DND-41 (cell line): ENCODE results near the gene C3orf18.

Experiments used
- ATAC-seq: fragments of 200-7000 bp; cut with Tn5 transposase; 3 replicates; pipeline ENCODE4 v1.9.1; 2021; ENCODE audit warnings: low read depth; ENCODE audit not compliant: insufficient read depth
- DNase-seq: peaks from one replicate; pipeline ENCODE4 v3.0.0-alpha.2; 2020
- H2AFZ ChIP-seq: 2 replicates; pipeline ENCODE4 v1.6.0; 2012; ENCODE audit warnings: low read depth, low read length
- H3K27ac ChIP-seq: 2 replicates; pipeline ENCODE4 v1.5.1; 2012; ENCODE audit warnings: low read length, inconsistent platforms
- H3K27me3 ChIP-seq: fragments of 200-600 bp; sonication (generic); 2 replicates; pipeline ENCODE4 v1.6.0; 2012; ENCODE audit warnings: low read length, mild to moderate bottlenecking, inconsistent platforms; ENCODE audit not compliant: insufficient read depth, poor library complexity
- H3K36me3 ChIP-seq: 2 replicates; pipeline ENCODE4 v1.5.1; 2012; ENCODE audit warnings: low read length, inconsistent platforms; ENCODE audit not compliant: insufficient read depth
- H3K4me1 ChIP-seq: 2 replicates; pipeline ENCODE4 v1.5.1; 2012; ENCODE audit warnings: mild to moderate bottlenecking, low read length; ENCODE audit not compliant: insufficient read depth
- H3K4me2 ChIP-seq: 2 replicates; pipeline ENCODE4 v1.6.0; 2012; ENCODE audit warnings: mild to moderate bottlenecking, moderate library complexity, low read length, inconsistent platforms; ENCODE audit not compliant: insufficient read depth
- H3K4me3 ChIP-seq, 2 experiments: fragments of 200-600 bp in 1 of 2; shearing (Covaris generic) in 1 of 2; 2 replicates each; pipeline ENCODE4 v1.5.1; 2012 to 2016; ENCODE audit warnings: inconsistent platforms in 2 of 2, low read length in 2 of 2, mild to moderate bottlenecking in 2 of 2, low read depth in 1 of 2, moderate library complexity in 1 of 2
- H3K79me2 ChIP-seq: 2 replicates; pipeline ENCODE4 v1.6.0; 2012; ENCODE audit warnings: low read length, inconsistent platforms; ENCODE audit not compliant: insufficient read depth
- H3K9ac ChIP-seq: 2 replicates; pipeline ENCODE4 v1.6.0; 2012; ENCODE audit warnings: low read depth, mild to moderate bottlenecking, inconsistent platforms, low read length, moderate library complexity
- H3K9me3 ChIP-seq: 2 replicates; pipeline ENCODE4 v1.5.1; 2012; ENCODE audit warnings: low read length, moderate library complexity, mild to moderate bottlenecking, inconsistent platforms; ENCODE audit not compliant: insufficient read depth, severe bottlenecking
- H4K20me1 ChIP-seq: 2 replicates; pipeline ENCODE4 v1.6.0; 2012; ENCODE audit warnings: low read length; ENCODE audit not compliant: insufficient read depth
- EZH2 ChIP-seq: IDR thresholded peaks from 3 replicates; pipeline ENCODE4 v1.6.1; 2012; ENCODE audit warnings: borderline replicate concordance, low read depth, mild to moderate bottlenecking, moderate library complexity, low read length, inconsistent platforms; ENCODE audit not compliant: severe bottlenecking
- TF ChIP-seq, protein P1 (sequence below): IDR thresholded peaks from 2 replicates; pipeline ENCODE4 v1.5.1; 2012; ENCODE audit warnings: borderline replicate concordance, low read length, moderate library complexity, mild to moderate bottlenecking; ENCODE audit not compliant: poor library complexity, severe bottlenecking; ENCODE audit errors: extremely low read depth

Gene C3orf18

DNA sequence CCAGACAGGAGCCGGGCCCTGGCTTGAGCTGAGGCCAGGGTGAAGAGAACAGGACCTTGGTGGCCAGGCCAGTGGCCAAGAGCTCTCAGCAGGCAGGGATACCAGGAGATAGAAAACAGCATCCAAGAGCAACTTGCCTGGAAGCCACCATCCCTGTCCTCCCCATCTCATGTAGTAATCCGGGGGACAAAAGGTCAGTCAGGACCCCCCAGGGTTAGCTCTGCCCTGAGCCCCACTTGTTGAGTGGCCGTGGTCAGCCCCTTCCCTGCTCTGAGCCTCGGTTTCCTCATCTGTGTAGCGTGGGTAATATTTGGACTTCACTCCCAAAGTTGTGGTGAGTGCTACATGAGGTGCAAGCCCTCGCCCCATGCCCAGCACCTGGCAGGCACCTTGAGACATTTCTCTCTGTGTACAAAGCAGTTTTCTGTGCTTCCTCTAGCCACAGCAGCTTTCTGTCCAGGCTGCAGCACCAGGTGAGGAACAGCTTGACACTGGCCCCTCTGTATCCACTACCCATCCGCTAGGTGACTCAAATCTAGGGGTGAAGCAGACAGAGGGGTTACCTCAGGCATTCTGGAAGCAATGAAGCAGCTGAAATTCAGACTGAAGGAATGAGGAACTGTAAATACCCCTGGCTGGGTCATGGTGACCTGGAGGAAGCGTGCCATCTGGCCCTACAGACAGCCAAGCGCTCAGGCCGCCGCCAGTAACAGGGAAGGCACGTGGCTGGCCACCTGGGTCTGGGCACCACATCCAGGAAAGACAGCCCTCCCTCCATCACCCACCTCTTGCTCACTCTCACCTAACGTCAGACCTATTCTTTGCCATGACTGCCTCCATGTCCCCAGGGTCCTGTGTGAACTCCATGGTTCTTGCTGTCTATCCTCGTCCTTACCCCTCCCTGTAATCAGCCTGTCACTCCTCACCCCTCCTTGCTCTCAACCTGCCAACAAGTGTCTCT, 37.4 kb upstream of the C3orf18 start:
- no peak for ATAC-seq

DNA sequence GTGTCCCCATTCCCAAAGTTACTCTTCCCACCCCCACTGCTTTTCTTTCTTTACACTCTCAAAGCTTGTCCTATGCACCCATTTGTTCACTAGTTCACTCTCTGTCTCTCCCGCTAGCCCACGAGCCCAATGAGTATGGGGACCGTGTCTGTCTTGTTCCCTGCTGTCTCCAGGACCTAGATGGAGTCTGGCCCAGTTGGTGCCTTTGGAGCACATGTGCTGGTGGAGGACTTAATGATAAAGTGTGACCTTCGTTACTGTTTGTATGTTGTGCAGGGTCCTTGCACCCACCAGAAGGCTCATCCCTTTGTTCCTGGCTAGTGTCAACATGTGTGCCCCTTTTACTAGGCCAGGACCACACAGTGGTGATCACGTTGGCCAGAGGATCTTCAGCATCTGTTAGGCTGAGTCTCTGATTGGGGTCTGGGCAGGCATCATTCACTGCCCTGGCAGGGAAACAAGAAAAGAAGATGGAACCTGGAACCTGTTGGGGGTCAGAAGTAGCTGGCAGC, 36.6 kb upstream of the C3orf18 start:
- Histone ChIP-seq H3K27me3 (no peaks in the 10 kb centered on the region), H3K9ac (peak overlapping the region; percentile 91), H3K4me1 (peaks cover 94% of the 10 kb centered on the region), H3K79me2 (peaks cover 83% of the 10 kb centered on the region), H2AFZ (no peak overlapping the region), H3K36me3 (peaks cover 61% of the 10 kb centered on the region), H4K20me1 (peaks cover 39% of the 10 kb centered on the region), H3K9me3 (no peaks in the 10 kb centered on the region), H3K4me2 (peak overlapping the region; percentile 85), H3K4me3 (peak overlapping the region in 1 of 2 experiments; percentile 82; a peak in 2 of 4 replicates), H3K27ac (peak overlapping the region; percentile 99)
- TF ChIP-seq, protein P1, sequence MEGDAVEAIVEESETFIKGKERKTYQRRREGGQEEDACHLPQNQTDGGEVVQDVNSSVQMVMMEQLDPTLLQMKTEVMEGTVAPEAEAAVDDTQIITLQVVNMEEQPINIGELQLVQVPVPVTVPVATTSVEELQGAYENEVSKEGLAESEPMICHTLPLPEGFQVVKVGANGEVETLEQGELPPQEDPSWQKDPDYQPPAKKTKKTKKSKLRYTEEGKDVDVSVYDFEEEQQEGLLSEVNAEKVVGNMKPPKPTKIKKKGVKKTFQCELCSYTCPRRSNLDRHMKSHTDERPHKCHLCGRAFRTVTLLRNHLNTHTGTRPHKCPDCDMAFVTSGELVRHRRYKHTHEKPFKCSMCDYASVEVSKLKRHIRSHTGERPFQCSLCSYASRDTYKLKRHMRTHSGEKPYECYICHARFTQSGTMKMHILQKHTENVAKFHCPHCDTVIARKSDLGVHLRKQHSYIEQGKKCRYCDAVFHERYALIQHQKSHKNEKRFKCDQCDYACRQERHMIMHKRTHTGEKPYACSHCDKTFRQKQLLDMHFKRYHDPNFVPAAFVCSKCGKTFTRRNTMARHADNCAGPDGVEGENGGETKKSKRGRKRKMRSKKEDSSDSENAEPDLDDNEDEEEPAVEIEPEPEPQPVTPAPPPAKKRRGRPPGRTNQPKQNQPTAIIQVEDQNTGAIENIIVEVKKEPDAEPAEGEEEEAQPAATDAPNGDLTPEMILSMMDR = no peak
- no peak for TF ChIP-seq EZH2
- ATAC-seq = peak; percentile 1; the same call in 2 of the 3 replicates
- DNase-seq = peak; percentile 68

More for the DNA sequence above, 37.4 kb upstream of the C3orf18 start:
- no peaks in the 10 kb centered on the region for H3K27me3 ChIP-seq
- peak; percentile 67 for DNase-seq
- H3K27ac ChIP-seq = peak overlapping the region; percentile 99
- peaks cover 68% of the 10 kb centered on the region for H3K36me3 ChIP-seq
- H3K9me3 ChIP-seq = no peaks in the 10 kb centered on the region
- H3K4me1 ChIP-seq = peaks cover 86% of the 10 kb centered on the region
- H3K4me2 ChIP-seq = peak overlapping the region; percentile 85
- peaks cover 47% of the 10 kb centered on the region for H4K20me1 ChIP-seq
- no peak for TF ChIP-seq EZH2
- TF ChIP-seq, protein P1 = no peak
- H3K79me2 ChIP-seq = peaks cover 83% of the 10 kb centered on the region
- no peak overlapping the region for H2AFZ ChIP-seq
- H3K9ac ChIP-seq = peak overlapping the region; percentile 91
- peak overlapping the region; percentile 82; a peak in 3 of 4 replicates for H3K4me3 ChIP-seq

DNA sequence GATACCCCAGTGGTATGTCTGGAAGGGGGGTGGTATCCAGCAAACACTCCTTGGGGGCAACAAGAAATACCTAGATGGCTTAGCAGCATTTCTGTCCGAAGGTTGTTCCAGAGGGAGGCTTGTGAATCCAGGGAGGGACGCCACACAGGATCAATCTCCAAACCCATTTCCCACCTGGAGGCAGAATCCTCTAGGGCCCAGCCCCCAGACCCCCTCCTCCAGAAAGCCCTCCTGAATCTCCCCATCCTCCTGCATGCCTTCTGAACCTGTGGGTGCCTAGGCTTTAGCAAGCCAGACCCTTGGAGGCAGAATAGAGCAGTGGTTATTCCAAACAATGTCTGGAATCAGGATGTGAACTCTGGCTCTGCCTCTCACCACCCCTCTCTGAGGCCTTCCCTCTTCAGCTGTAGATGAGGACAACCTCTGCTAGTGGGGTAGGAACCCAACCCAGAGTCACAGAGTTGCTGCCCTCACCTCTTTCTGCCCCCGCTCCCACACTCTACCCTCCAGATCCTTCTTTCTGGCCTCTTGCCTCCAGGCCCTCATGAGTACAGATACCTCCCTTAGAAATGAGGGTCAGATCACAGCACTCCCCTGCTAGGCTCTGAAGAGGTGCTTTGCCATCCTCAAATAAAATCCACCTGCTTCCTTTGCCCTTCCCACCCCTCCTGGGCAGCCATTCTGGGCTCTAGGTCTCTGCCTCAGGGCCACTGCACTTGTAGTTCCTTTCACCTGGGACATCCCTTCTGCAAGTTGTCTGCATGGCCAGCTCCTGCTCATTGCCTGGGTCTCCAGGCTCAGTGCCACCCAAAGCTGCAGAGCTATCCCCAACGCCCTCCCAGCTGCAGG, 35.9 kb upstream of the C3orf18 start:
- peak overlapping the region; percentile 99 for H3K27ac ChIP-seq
- peaks cover 33% of the 10 kb centered on the region for H4K20me1 ChIP-seq
- ATAC-seq = peak; percentile 12
- H3K27me3 ChIP-seq = no peaks in the 10 kb centered on the region
- H3K79me2 ChIP-seq = peaks cover 82% of the 10 kb centered on the region
- H3K9me3 ChIP-seq = no peaks in the 10 kb centered on the region
- no peak for TF ChIP-seq EZH2
- TF ChIP-seq, protein P1 = no peak
- H3K4me2 ChIP-seq = peak overlapping the region; percentile 85
- H3K9ac ChIP-seq = peak overlapping the region; percentile 91
- H3K36me3 ChIP-seq = peaks cover 54% of the 10 kb centered on the region
- peak; percentile 69 for DNase-seq
- H2AFZ ChIP-seq = no peak overlapping the region
- peak overlapping the region in 1 of 2 experiments; percentile 82; a peak in 2 of 4 replicates for H3K4me3 ChIP-seq
- H3K4me1 ChIP-seq = peaks cover 100% of the 10 kb centered on the region
